HG03135 (cell line): ENCODE results near the gene PGR.

Experiments used
- ATAC-seq: cut with Tn5 transposase; IDR thresholded peaks from one replicate; pipeline ENCODE4 v1.9.1; 2021; ENCODE audit warnings: mild to moderate bottlenecking, moderate library complexity; ENCODE audit not compliant: unreplicated experiment

The PGR gene

GRCh38 chr11:101083335-101083734 lies 46.3 kb downstream of the PGR start:
- ATAC-seq: no peak

DNA sequence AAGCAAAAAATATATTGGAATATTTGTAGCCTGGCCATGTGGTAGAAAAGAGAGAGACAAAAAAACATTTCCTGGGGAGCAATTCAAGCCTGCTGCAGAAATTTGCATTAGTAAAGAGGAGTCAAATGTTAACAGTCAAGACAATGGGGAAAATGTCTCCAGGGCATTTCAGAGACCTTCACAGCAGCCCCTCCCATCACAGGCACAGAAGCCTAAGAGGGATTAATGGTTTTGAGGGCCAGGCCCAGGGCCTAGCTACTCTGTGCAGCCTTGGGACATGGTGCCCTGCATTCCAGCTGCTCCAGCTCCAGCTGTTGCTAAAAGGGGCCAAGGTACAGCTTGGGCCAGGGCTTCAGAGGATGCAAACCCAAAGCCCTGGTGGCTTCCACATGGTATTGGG lies 46.8 kb downstream of the PGR start:
- no peak for ATAC-seq

GRCh38 chr11:101063706-101064105 lies 65.9 kb downstream of the PGR start:
- ATAC-seq: no peak

- ATAC-seq: no peak
Measured at GRCh38 chr11:101061606-101062005, 68.0 kb downstream of the PGR start.

DNA sequence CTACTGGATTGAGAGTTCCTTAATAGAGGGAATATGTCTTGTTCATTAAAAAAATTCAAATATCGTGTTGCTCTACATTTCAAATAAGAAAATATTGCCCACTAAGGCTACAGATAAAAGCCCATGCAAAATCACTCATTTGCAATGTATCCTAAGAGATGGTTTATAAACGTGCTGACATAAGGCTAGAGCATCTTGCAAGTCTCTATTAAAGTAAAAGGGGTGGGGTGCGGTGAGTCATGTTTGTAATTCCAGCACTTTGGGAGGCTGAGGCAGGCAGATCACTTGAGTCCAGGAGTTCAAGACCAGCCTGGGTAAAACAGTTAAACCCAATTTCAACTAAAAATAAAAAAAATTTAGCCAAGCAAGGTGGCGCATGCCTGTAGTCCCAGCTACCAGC lies 70.3 kb downstream of the PGR start:
- no peak for ATAC-seq

DNA sequence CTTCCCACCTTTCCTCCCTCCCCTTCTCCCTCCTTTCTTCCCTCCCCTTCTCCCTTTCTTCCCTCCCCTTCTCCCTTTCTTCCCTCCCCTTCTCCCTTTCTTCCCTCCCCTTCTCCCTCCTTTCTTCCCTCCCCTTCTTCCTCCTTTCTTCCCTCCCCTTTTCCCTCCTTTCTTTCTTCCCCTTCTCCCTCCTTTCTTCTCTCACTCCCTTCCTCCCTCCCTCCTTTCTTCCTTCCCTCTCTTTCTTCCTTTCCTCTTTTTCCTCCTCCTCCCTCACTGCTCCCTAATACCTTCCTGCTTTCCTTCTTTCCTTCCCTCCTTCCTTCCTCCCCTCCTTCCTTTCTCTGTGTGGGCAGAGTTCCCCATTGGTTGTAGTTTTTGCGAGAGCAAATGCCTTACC lies 76.1 kb downstream of the PGR start:
- no peak for ATAC-seq

GRCh38 chr11:101051677-101052076 lies 77.9 kb downstream of the PGR start:
- no peak for ATAC-seq

GRCh38 chr11:101049813-101050212 lies 79.8 kb downstream of the PGR start:
- no peak for ATAC-seq

GRCh38 chr11:101049123-101049522 lies 80.5 kb downstream of the PGR start:
- no peak for ATAC-seq

- ATAC-seq: no peak
Measured at GRCh38 chr11:101048479-101048878, 81.1 kb downstream of the PGR start.

DNA sequence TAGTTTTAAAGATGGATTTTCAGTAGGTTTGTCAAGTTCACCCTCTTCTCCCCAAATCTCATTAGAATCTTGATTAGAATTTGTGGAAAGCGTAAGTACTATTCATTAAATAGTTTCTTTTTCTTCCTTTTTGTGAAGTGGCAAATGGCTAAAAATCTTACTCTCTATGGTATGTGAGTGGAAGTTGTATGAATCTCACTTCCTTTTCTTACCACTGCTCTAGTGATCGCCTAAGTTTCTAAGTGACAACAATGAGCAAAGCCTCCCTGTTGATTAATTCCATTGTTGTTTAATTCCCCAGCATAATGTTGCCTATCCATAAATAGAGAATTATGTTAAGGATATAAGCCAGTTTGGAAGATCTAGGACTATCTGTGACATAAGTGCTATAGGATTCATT lies 82.7 kb downstream of the PGR start:
- ATAC-seq: no peak

GRCh38 chr11:101045415-101045814 lies 84.2 kb downstream of the PGR start:
- no peak for ATAC-seq

GRCh38 chr11:101043940-101044339 lies 85.7 kb downstream of the PGR start:
- no peak for ATAC-seq

DNA sequence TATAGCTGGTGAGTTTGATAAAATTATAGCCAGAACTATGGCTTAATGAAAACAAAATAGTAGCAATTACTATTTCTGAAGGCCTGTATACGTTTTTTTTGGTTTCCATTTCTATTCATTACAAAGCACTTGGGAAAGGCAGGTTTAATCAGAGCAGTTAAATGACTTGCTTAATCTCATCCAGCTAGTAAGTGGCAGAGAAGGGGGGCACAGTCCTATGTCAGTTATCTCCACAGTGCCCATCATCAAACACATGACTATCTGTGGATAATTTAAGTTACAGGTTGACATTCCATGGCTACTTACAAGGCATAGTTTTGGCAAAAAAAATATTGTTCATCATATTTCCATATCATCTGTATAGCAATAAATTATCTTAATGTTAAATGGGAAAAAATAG lies 93.7 kb downstream of the PGR start:
- no peak for ATAC-seq

DNA sequence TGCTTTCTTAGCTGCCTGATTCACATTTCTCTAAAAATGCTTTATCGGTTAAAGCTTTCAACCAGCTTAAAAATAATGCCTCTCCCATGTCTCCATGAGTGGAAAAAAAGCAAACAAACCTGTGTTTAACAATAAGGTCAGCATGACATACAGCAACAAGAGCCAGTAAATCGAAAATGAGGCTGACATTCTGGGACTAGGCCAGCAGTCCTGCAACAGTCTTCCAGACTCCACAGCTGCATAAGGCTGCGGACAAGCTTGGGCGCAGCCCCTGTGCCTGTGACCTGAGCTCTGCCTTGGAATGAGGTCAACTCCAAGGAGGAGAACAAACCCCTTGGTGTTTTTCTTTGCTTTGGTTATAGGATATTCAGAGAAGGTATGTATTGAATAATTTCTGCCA lies 95.5 kb downstream of the PGR start:
- ATAC-seq: no peak

GRCh38 chr11:101032991-101033390 lies 96.6 kb downstream of the PGR start:
- no peak for ATAC-seq

- no peak for ATAC-seq
Measured at GRCh38 chr11:101031713-101032112, 97.9 kb downstream of the PGR start.

DNA sequence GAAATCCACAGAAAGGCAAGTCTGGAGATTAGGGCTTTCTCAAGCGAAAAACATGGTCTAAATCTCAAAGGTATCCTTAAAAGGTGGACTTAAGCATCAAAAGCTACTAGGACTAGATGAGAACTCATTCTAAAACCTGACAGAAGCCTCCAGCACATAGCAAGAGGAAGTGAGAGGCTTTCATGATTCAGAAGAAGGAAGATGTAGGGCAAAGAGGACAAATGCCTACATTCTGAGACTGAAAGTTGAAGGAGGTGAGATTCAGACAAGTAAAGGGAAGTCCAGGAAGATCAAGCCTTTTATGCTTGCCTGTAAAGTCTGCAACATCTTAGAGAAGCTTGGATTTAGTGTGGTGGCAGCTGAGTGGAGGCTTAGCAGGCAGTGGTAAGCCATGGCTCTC lies 98.9 kb downstream of the PGR start:
- no peak for ATAC-seq

GRCh38 chr11:101030015-101030414 lies 99.6 kb downstream of the PGR start:
- ATAC-seq: no peak

DNA sequence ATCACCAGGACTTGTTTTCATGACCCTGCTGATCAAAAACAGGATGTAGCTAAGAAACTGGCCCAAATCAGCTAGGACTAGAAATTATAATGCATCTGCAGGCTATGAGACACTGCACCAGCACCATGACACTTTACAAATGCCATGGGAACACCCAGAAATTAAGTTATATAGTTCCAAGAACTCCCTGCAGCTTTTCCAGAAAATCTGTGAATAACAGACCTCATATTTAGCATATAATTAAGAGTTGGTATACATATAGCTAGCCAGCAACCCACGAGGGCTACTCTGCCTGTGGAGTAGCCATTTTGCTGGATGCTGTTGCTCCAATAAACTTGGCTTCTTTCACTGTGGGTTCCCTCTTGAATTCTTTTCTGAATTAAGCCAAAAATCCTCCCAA lies 101.0 kb downstream of the PGR start:
- no peak for ATAC-seq

DNA sequence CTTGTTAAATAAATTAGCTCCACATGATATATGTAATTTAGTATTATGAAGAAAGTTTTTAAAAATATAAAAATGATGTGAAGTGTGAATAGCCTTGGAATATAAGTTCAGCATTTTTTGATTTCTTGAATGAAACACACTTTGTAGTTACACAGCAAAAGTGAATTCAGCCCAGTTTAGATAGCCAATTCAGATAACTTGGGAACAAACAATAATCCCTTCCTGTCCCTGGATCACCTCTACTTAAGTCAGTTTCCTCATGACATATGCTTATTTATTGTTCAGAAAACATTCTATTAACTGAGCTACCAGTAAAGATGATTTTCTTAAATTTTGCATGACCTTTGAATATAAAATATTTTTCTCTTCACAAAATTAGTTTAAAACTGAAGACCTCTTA lies 107.4 kb downstream of the PGR start:
- ATAC-seq: no peak

DNA sequence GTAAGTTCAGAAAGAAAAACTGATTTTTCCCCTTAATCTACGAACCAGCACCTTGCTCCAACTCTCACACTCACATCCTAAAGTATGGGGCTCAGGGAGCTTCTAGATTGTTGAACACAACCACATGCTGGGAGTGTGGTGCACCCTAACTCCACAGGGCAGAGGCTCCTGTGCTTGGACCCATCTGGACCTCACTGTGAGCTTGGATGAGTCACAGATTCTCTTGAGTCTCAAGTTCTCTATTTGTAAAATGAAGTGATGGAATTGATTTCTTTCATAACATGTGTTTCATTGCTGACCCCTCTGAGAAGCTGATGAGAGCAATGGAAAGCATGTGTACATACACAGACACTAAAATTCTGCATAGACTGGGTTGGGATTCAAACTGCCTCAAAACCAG lies 109.7 kb downstream of the PGR start:
- no peak for ATAC-seq

- no peak for ATAC-seq
Measured at GRCh38 chr11:101014600-101015285, 114.9 kb downstream of the PGR start.
